ENCODE measurements around the gene TTC9.

- TF ChIP-seq CTCF (IDR thresholded peaks at IDR 0.05) (no peak), POLR2A (IDR thresholded peaks at IDR 0.05) (no peak), POLR2AphosphoS5 (IDR thresholded peaks at IDR 0.05) (no peak)
Measured at GRCh38 chr14:70713096-70713495, 71.4 kb downstream of the TTC9 start.

All from upper lobe of left lung (tissue), 4 donors.